ENCODE data around the gene RNASE12.
"Not testable (repeated sequence)": the region's sequence is repeated elsewhere in the genome, so short reads cannot be mapped to it uniquely, and the experiment has no call there.

Gene RNASE12

GRCh38 chr14:20583142-20583541 is 8.0 kb downstream of the RNASE12 start:
- no peak for DNase-seq (ENCODE audit: low read depth)

DNA sequence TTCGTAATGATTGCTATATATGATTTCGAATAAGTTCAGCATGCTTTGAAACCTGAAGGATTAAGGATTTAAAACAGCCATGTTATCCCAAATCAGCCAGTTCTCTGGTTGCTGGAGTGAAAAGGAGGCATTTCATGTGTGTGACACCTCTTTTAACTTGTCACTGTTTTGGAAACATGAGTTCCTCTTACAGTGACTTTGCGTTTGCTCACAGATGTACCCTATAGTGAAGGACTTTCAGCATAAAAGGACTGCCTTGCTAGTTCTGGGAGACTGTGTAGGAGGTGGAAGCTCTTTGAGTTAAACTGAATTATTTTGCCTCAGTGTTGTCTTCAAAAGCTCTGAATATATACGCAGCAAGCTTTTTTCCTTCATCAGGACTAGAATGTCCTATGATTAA is 10.9 kb downstream of the RNASE12 start:
- no peak for DNase-seq (ENCODE audit: low read depth)

- DNase-seq (ENCODE audit: low read depth), result no peak
Observed at GRCh38 chr14:20578784-20579502, 12.2 kb downstream of the RNASE12 start.

GRCh38 chr14:20578325-20578724 is 12.9 kb downstream of the RNASE12 start:
- DNase-seq (ENCODE audit: low read depth), result no peak

DNA sequence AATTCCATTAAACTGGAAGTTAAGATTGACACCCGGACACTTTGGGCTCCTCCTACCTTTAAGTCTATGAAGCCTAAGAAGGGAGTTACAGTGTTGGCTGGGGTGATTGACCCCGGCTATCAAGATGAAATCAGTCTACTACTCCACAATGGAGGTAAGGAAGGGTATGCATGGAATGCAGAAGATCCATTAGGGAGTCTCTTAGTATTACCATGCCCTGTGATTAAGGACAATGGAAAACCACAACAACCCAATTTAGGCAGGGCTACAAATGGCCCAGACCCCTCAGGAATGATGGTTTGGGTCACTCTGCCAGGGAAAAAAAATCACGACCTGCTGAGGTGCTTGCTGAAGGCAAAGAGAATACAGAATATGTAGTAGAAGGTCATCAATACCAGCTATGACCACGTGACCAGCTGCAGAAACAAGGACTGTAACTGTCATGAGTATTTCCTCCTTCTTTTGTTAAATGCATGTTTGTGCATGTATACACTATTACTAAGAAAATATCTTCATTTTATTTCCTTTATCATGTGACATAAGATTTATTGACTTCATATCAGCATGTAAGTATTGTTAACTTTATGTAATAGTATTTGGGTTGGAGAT is 18.7 kb downstream of the RNASE12 start:
- DNase-seq (ENCODE audit: low read depth), result not testable (repeated sequence)

DNA sequence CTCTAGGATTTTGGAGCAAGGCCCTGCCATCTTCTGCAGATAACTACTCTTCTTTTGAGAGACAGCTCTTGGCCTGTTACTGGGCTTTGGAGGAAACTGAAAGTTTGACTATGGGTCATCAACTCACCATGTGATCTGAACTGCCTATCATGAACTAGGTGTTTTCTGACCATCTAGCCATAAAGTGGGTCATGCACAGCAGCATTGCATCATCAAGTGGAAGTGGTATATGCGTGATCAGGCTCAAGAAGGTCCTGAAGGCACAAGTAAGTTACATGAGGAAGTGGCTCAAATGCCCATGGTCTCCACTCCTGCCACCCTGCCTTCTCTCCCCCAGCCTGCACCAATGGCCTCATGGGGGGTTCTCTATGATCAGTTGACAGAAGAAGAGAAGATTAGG is 20.5 kb downstream of the RNASE12 start:
- not testable (repeated sequence) for DNase-seq (ENCODE audit: low read depth)

GRCh38 chr14:20569865-20570264 is 21.3 kb downstream of the RNASE12 start:
- DNase-seq (ENCODE audit: low read depth), result not testable (repeated sequence)

- no peak for DNase-seq (ENCODE audit: low read depth)
Observed at GRCh38 chr14:20569066-20569465, 22.1 kb downstream of the RNASE12 start.

DNA sequence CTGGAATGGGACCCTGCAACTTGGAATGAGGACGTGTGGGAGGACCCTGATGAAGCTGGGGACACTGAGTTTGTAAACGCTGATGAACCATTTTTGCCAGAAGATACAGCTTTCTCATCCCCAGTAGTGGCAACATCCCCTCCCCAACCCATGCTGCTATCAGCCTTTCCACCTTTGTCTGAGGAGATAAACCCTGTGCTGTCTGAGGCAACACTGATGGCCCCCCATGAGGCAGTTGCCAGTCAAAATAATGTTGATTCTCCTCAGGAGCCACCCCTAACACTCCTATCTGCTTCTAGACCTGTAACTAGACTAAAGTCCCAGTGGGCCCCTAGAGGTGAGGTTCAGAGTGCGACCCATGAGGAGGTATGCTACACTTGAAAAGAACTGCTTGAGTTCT is 22.8 kb downstream of the RNASE12 start:
- DNase-seq (ENCODE audit: low read depth), result no peak

GRCh38 chr14:20567199-20567598 is 24.0 kb downstream of the RNASE12 start:
- not testable (repeated sequence) for DNase-seq (ENCODE audit: low read depth)

DNA sequence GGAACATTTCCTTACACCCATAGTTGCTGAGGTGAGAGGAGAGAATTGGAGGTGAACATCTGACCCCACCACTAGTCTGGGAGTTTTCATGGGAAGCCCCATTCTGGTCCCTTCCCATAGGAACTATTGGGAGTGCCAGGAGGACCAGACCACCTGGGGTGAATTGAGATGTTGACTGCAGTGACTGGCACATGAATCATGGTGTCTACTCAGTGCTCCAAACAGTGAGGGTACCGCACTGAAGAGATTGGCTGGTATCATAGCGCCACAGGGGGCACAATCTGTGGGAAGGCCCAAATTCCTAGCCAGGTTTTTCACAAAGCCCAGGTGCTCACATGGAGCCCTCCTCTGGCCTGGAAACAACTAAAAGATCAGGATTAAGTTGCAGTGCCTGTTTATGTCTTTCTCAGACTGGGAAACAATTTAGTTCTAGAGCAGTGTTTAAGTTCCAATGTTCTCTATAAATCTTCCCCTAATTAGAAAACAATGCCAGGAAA is 26.6 kb downstream of the RNASE12 start:
- no peak for DNase-seq (ENCODE audit: low read depth)

DNA sequence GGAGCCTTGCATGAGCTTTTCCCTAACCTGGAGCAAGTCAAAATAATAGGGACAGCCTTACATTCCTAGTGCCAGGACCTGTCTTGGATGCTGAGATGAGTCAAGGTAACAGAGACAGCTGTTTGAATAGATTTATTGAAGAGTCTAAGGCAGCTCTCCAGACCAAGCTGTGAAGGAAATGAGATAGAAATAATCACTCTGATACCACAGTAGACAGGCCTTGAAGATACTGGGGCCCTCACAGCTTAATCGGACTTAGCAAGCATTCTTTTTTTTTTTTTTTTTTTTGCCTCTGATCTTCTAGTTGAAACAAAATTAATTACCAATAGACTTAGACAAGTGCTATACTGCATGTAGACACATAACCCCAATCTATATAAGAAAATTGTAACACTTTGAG is 27.2 kb downstream of the RNASE12 start:
- DNase-seq (ENCODE audit: low read depth), result no peak

DNA sequence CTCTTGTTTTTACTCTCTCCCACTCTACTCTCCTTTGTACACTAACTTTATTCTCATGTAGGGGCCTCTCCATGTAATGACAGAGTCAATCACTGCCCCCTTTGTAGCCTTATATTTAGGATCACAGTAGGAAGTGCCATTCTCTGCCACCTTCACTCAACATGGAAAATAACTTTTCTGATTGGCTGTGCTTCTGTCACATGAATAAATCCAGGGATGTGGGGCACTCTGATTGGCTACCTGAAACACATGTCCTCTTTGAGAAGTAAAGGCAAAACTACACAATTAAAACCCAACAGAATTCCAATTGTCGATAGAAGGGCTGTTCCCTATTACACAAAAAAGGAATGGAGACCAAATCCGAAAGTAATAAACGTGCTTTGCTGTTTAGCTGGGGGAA is 30.2 kb downstream of the RNASE12 start, which contains the start of gene RNASE9:
RNASE9 (minus strand) TSS at position 87 of the 400 bp plus-strand sequence.
- no peak for DNase-seq (ENCODE audit: low read depth)

DNA sequence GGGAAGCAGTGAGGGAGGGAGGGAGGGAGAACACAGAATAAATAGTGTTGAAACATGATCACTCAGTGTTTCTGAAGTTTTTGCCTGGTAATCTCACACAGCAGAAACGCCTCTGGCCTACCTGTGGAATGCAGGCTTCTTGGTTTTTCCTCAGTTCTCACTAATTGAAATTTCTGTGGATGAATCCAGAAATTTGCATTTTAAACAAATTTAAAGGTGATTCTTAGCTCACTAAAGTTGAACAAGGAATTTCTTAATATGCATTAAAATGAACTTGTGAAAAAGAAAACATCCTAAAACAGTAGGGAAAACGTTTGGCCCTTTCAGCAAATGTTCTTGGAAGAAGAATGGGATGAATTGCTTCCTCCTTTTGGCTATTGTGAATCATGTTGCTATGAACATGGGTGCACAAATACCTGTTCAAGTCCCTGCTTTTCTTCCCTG is 31.7 kb downstream of the RNASE12 start:
- DNase-seq (ENCODE audit: low read depth), result no peak

- DNase-seq (ENCODE audit: low read depth), result no peak
Observed at GRCh38 chr14:20557212-20557542, 34.0 kb downstream of the RNASE12 start.

DNA sequence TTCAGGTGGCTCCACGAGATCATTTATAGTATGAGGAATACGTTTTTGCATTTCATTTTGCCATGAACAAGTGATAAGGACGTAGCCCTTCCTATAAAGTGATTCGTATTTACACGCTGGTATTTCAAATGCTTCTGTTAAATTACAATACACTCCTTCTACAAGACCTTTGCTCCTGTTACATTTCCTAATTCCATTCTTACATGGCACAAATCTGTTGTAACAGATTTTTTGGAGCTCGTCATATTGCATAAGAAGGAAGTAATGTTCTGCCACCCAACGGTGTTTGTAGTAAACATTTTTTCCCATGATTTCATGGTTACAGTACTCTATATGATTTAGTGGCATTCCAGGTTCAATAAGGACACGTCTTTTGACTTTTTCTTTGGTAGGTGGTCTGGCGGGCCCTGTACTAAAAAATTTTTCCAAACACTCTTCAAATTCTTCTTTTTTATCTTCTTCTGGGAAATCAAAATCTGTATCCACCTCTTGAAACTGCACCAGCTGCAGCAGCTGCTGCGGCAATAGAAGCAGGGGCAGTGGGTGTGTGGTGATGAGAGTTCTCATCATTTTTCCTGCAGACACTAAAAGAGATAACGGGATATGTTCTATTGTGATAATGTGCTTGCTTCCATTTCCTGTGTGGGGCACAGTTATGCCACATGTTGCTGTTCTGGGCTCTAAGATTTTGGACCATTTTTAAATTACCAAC is 34.5 kb downstream of the RNASE12 start:
- DNase-seq (ENCODE audit: low read depth), result no peak

DNA sequence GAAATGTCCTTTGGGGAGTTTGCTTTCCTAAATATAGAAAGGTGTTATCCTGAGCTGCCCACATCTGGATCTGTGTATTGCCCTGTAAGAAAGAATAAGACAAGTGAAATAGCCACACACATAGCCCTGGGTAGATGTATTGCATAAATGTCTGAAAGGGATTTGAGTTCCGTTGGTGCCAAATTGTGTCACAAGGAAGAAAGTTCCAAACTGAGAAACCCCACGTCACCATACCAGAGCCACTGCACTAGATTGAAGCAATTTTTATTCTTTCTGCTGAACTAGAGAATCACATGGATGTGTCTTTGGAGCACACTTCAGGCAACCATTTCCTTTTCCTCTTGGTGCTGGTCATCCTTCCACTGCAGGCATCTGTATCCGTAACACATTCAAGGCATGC is 35.3 kb downstream of the RNASE12 start:
- DNase-seq (ENCODE audit: low read depth), result no peak

- DNase-seq (ENCODE audit: low read depth), result no peak
Observed at GRCh38 chr14:20553024-20553423, 38.2 kb downstream of the RNASE12 start.

GRCh38 chr14:20551606-20552005 is 39.6 kb downstream of the RNASE12 start:
- no peak for DNase-seq (ENCODE audit: low read depth)

- no peak for DNase-seq (ENCODE audit: low read depth)
Observed at GRCh38 chr14:20550926-20551325, 40.2 kb downstream of the RNASE12 start.

- DNase-seq (ENCODE audit: low read depth), result no peak
Observed at GRCh38 chr14:20548414-20549158, 42.6 kb downstream of the RNASE12 start.

DNA sequence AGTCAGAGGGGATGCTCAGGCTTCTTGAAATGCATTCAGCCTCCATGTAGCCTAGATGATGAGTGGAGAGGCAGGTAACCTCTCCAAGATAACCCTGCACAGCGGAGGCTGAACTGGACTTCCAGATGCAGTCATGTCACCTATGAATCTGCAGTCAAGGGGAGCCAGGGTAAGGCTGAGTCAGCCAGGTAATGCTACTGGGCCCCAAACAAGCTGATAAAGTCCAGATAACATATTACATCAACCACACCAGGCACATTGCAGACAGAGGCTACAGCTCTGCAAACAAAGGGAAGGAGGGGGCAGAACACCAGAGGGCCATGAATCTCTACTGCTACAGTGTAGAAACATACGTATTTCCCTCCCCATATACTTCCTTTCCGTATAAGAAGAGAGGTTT is 44.3 kb downstream of the RNASE12 start:
- DNase-seq (ENCODE audit: low read depth), result no peak
